Kidney (tissue), 14 donors: Measurements from ENCODE around the gene RAN. TPM values are rescaled to one million over a fixed set of nuclear protein-coding genes. Genes with fewer than 3 reads are reported as not detected.
A peak's percentile ranks its signal among the peaks of the same experiment; 100 is the strongest.

Experiments used
- DNase-seq, 5 donors: peaks; one replicate each; pipeline ENCODE4 v3.0.0-alpha.2; 2013 to 2020
- FAIRE-seq: peaks from 2 replicates; lab custom pipeline; 2012; peaks lifted over from hg19 to GRCh38; lab: Jason Lieb, UNC
- H3K27ac ChIP-seq, 2 donors: one replicate each; pipeline ENCODE4 v1.7.0; 2013; ENCODE audit warnings: low read depth in 2 of 2, low read length in 2 of 2, inconsistent platforms in 1 of 2
- H3K27me3 ChIP-seq: one replicate; pipeline ENCODE4 v1.7.1; 2013; ENCODE audit warnings: low read length, inconsistent platforms; ENCODE audit not compliant: control insufficient read depth, insufficient read depth
- H3K36me3 ChIP-seq, 3 donors: one replicate each; pipeline versions ENCODE4 v1.7.0 to v1.7.1; 2013; ENCODE audit warnings: low read length in 3 of 3, control low read depth in 1 of 3, inconsistent platforms in 1 of 3; ENCODE audit not compliant: insufficient read depth in 3 of 3, control insufficient read depth in 2 of 3
- H3K4me1 ChIP-seq, 3 donors: one replicate each; pipeline versions ENCODE4 v1.7.0 to v1.7.1; 2013; ENCODE audit warnings: low read length in 3 of 3, inconsistent platforms in 1 of 3, low read depth in 1 of 3; ENCODE audit not compliant: control insufficient read depth in 2 of 3, insufficient read depth in 2 of 3
- H3K4me3 ChIP-seq, 3 donors: one replicate each; pipeline versions ENCODE4 v1.7.0 to v1.8.1; 2013; ENCODE audit warnings: low read length in 3 of 3, control low read depth in 1 of 3, inconsistent platforms in 1 of 3
- H3K9ac ChIP-seq, 3 donors: one replicate each; pipeline versions ENCODE4 v1.7.0 to v1.7.1; 2013; ENCODE audit warnings: low read length in 3 of 3, control low read depth in 1 of 3, inconsistent platforms in 1 of 3
- H3K9me3 ChIP-seq, 3 donors: one replicate each; pipeline versions ENCODE4 v1.7.0 to v1.7.1; 2013; ENCODE audit warnings: low read length in 3 of 3, control low read depth in 1 of 3, inconsistent platforms in 1 of 3; ENCODE audit not compliant: control insufficient read depth in 2 of 3, insufficient read depth in 1 of 3
- intact Hi-C: fragments of 100-400 bp; cut with DNase I; formaldehyde crosslinking; loops from one replicate; pipeline ENCODE4 v1.11.1; 2022
- polyA plus RNA-seq: library from polyadenylated mRNA; stranded (reverse); fragments of 350-450 nt; fragmentation: Illumina TruSeq; extraction: RNeasy Lipid Tissue Mini Kit (QIAGEN cat#74804); gene quantifications from one replicate; pipeline ENCODE4 v1.2.3, GENCODE V29; 2014; ENCODE audit warnings: low read depth, low replicate concordance; ENCODE audit not compliant: insufficient read depth
- total RNA-seq: library from RNA; stranded (reverse); fragmentation: NEBNext Ultra II Directional; extraction: Animal tissue kit (Norgen Biotek cat#: 25700); gene quantifications from one replicate; pipeline ENCODE4 v1.2.1, GENCODE V29; 2021
- TF ChIP-seq, protein P1 (sequence below): IDR thresholded peaks from 3 replicates; pipeline ENCODE4 v1.5.1; 2012; ENCODE audit warnings: mild to moderate bottlenecking, moderate library complexity, borderline replicate concordance; ENCODE audit not compliant: insufficient read depth; ENCODE audit errors: extremely low read depth
- donor health status: control.
- donor health status: control.
- donor health status: control.
- donor health status: control.
- donor health status: control.
- donor health status: DM: yes; HTN: yes; CAD: no.
- donor health status: Normal renal cell carcinoma (clear cell type).

RAN gene
- total and polyA plus RNA-seq, 2 donors from 2014 or later, result 369 to 422 TPM

DNA sequence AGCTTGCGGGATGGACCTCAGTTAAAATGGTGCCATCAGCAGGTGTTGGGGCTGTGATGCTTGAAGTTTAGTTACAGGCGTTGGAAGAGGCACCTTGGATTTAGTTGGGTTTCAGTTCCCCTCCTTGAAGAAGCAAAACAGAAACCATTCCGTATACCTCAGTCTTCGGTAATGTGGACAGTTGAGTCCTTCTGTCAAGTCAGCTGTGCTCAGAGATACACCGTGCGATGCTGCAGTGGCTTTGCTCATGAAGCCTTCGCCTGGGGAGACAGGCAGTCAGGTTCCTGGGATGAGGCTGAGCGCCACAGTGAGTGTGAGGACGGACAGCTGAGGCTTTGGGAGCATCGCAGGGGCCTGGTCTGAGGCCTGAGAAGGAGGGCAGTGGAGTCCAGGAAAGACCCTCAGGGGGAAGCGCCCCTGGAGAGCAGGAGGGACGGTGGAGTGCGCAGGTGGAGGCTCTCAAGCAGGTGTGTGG is 7.4 kb downstream of the RAN start:
- DNase-seq, result no peak
- no peak for FAIRE-seq
- intact Hi-C loops, result no loop called here
- H3K4me3 ChIP-seq, result no peak overlapping the region
- TF ChIP-seq, protein P1, sequence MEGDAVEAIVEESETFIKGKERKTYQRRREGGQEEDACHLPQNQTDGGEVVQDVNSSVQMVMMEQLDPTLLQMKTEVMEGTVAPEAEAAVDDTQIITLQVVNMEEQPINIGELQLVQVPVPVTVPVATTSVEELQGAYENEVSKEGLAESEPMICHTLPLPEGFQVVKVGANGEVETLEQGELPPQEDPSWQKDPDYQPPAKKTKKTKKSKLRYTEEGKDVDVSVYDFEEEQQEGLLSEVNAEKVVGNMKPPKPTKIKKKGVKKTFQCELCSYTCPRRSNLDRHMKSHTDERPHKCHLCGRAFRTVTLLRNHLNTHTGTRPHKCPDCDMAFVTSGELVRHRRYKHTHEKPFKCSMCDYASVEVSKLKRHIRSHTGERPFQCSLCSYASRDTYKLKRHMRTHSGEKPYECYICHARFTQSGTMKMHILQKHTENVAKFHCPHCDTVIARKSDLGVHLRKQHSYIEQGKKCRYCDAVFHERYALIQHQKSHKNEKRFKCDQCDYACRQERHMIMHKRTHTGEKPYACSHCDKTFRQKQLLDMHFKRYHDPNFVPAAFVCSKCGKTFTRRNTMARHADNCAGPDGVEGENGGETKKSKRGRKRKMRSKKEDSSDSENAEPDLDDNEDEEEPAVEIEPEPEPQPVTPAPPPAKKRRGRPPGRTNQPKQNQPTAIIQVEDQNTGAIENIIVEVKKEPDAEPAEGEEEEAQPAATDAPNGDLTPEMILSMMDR, result no peak
- no peaks in the 10 kb centered on the region for H3K27me3 ChIP-seq
- H3K36me3 ChIP-seq, result peaks cover 10 to 29% (median 19%) of the 10 kb centered on the region in 3 donors
- no peaks in the 10 kb centered on the region for H3K9me3 ChIP-seq
- H3K9ac ChIP-seq, result no peak overlapping the region
- no peak overlapping the region for H3K27ac ChIP-seq
- peaks cover 0 to 5% (median 3%) of the 10 kb centered on the region in 3 donors for H3K4me1 ChIP-seq

DNA sequence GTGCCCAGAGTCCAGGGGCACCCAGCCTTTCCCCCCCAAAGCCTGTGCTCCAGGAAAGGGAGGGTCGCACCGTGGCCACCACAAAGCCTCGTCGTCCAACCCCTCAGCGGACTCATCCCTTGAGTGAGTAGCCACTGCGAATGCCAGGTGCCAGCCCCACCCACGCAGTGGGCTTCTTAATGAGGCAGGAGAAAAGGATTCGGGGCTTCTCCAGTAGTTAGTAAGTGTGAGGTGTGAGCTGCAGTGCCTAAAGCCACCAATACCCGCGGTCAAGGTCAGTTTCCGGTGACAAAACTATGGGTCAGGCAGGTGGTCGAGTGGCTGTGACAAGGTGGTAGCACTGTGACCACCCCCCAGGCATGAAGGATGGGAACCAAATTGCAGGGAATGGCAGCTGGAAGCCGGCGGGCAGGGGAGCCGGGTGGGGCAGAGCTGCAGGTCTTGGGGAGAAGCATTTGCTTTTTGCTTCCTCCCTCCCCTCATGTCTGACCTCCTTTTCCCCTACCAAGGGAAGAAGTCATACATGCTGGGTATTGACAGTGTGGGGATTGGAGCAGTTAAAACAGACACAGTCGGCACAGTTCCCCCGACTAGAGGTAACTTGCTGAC is 8.0 kb downstream of the RAN start:
- H3K9ac ChIP-seq, result peak overlapping the region in 1 of 3 donors; percentile 55
- DNase-seq, result peak in 2 of 5 donors; percentile 18 to 47
- H3K4me3 ChIP-seq, result peak overlapping the region in 2 of 3 donors; percentile 46 to 58
- no peak for FAIRE-seq
- TF ChIP-seq, protein P1, result no peak
- H3K36me3 ChIP-seq, result peaks cover 4 to 23% (median 14%) of the 10 kb centered on the region in 3 donors
- H3K27ac ChIP-seq, result no peak overlapping the region
- peaks cover 0 to 5% (median 3%) of the 10 kb centered on the region in 3 donors for H3K4me1 ChIP-seq
- intact Hi-C loops, result no loop called here
- H3K9me3 ChIP-seq, result no peaks in the 10 kb centered on the region
- H3K27me3 ChIP-seq, result no peaks in the 10 kb centered on the region

DNA sequence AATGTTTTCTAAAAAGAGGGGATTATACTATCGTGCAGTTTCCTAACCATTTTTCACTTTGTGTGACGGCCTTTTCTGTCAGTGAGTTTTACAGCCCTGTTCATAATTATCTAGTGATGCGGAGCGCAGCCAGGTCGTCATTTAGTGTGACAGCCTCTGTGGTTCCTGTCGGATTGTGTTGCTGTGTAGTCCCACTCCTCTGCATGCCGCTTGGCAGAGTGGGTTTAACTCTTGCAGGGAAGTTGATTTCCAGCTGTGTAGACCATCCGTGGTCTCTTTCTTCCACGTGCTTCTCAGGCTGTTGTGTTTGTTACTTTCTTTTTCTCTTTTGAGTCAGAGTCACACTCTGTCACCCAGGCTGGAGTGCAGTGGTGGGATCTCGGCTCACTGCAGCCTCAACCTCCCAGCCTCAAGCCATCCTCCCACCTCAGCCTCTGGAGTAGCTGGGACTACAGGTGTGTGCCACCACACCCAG is 8.6 kb downstream of the RAN start:
- FAIRE-seq, result no peak
- peak overlapping the region in 1 of 3 donors; percentile 55 for H3K9ac ChIP-seq

More for the DNA sequence above, 8.6 kb downstream of the RAN start:
- Histone ChIP-seq H3K27ac (no peak overlapping the region), H3K9me3 (no peaks in the 10 kb centered on the region), H3K27me3 (no peaks in the 10 kb centered on the region), H3K36me3 (peaks cover 3 to 18% (median 11%) of the 10 kb centered on the region in 3 donors), H3K4me3 (peak overlapping the region in 2 of 3 donors; percentile 46 to 58), H3K4me1 (peaks cover 0 to 5% (median 3%) of the 10 kb centered on the region in 3 donors)
- TF ChIP-seq, protein P1, result no peak
- intact Hi-C loops, result no loop called here
- peak in 3 of 5 donors; percentile 39 to 49 (median 42) for DNase-seq
